OCI-LY1 (cell line): Measurements from ENCODE around the gene RPL37A.

Source experiments
- H2AFZ ChIP-seq: fragments of 200-600 bp; sonication (generic), shearing (Covaris generic); 2 replicates; pipeline ENCODE4 v1.6.0; 2014; ENCODE audit warnings: antibody characterized with exemption, mild to moderate bottlenecking, low read length
- H3F3A ChIP-seq: fragments of 200-600 bp; sonication (generic), shearing (Covaris generic); 2 replicates; pipeline ENCODE4 v1.6.0; 2014; ENCODE audit warnings: mild to moderate bottlenecking, antibody characterized with exemption, low read length, moderate library complexity; ENCODE audit not compliant: insufficient read depth
- H3K27ac ChIP-seq: fragments of 200-600 bp; sonication (generic); 2 replicates; pipeline ENCODE4 v1.5.1; 2014; ENCODE audit warnings: low read length, mixed run types, mild to moderate bottlenecking, low read depth; ENCODE audit not compliant: poor library complexity, severe bottlenecking
- H3K27me3 ChIP-seq: fragments of 200-600 bp; sonication (generic); 2 replicates; pipeline ENCODE4 v1.6.0; 2014; ENCODE audit warnings: antibody characterized with exemption, mild to moderate bottlenecking, low read length, moderate library complexity; ENCODE audit not compliant: insufficient read depth
- H3K36me3 ChIP-seq: fragments of 200-600 bp; sonication (generic); 2 replicates; pipeline ENCODE4 v1.6.1; 2014; ENCODE audit warnings: mild to moderate bottlenecking, antibody characterized with exemption, low read length, moderate library complexity, mixed read lengths; ENCODE audit not compliant: insufficient read depth
- H3K4me1 ChIP-seq: fragments of 200-600 bp; sonication (generic); 2 replicates; pipeline ENCODE4 v1.5.1; 2014; ENCODE audit warnings: mild to moderate bottlenecking, low read length, moderate library complexity; ENCODE audit not compliant: insufficient read depth, severe bottlenecking
- H3K4me2 ChIP-seq: fragments of 200-600 bp; sonication (generic), shearing (Covaris generic); 2 replicates; pipeline ENCODE4 v1.6.1; 2014; ENCODE audit warnings: low read length
- H3K4me3 ChIP-seq: fragments of 200-600 bp; sonication (generic); 2 replicates; pipeline ENCODE4 v1.5.1; 2014; ENCODE audit warnings: low read length, low read depth, mild to moderate bottlenecking, mixed read lengths; ENCODE audit not compliant: poor library complexity, severe bottlenecking
- H3K79me2 ChIP-seq: fragments of 200-600 bp; shearing (Covaris generic); 2 replicates; pipeline ENCODE4 v1.6.1; 2016; ENCODE audit warnings: mixed run types, low read length, mixed read lengths; ENCODE audit not compliant: insufficient read depth
- H3K9ac ChIP-seq: fragments of 200-600 bp; sonication (generic), shearing (Covaris generic); 2 replicates; pipeline ENCODE4 v1.6.1; 2014; ENCODE audit warnings: mild to moderate bottlenecking, low read length, mixed read lengths
- H3K9me2 ChIP-seq: fragments of 200-600 bp; sonication (generic), shearing (Covaris generic); 2 replicates; pipeline ENCODE4 v1.6.1; 2014; ENCODE audit warnings: low read depth, mild to moderate bottlenecking, low read length, mixed read lengths
- H3K9me3 ChIP-seq: fragments of 200-600 bp; shearing (Covaris generic); 2 replicates; pipeline ENCODE4 v1.6.1; 2014; ENCODE audit warnings: low read length, mixed read lengths
- H4K20me1 ChIP-seq: fragments of 200-600 bp; sonication (generic), shearing (Covaris generic); 2 replicates; pipeline ENCODE4 v1.6.0; 2016; ENCODE audit warnings: mild to moderate bottlenecking, low read length; ENCODE audit not compliant: insufficient read depth
- EZH2 ChIP-seq: fragments of 200-600 bp; sonication (generic), shearing (Covaris generic); IDR thresholded peaks from 2 replicates; pipeline ENCODE4 v1.8.0; 2017; ENCODE audit warnings: borderline replicate concordance, mixed run types, mild to moderate bottlenecking, antibody characterized with exemption, low read length, moderate library complexity, mixed read lengths
- TF ChIP-seq, protein P1 (sequence below): fragments of 200-600 bp; sonication (generic), shearing (Covaris generic); IDR thresholded peaks from 2 replicates; pipeline ENCODE4 v1.5.1; 2017; ENCODE audit warnings: mild to moderate bottlenecking, antibody characterized with exemption, low read length, moderate library complexity, mixed read lengths

Gene RPL37A

GRCh38 chr2:216549926-216550690 lies 51.5 kb downstream of the RPL37A start:
- H3K4me3 ChIP-seq, result no peak overlapping the region
- H3K9me3 ChIP-seq, result no peaks in the 10 kb centered on the region
- no peaks in the 10 kb centered on the region for H3K79me2 ChIP-seq
- H3K9me2 ChIP-seq, result no peaks in the 10 kb centered on the region
- H2AFZ ChIP-seq, result no peak overlapping the region
- H3K36me3 ChIP-seq, result no peaks in the 10 kb centered on the region
- H3F3A ChIP-seq, result no peaks in the 10 kb centered on the region
- H4K20me1 ChIP-seq, result no peaks in the 10 kb centered on the region
- TF ChIP-seq, protein P1, sequence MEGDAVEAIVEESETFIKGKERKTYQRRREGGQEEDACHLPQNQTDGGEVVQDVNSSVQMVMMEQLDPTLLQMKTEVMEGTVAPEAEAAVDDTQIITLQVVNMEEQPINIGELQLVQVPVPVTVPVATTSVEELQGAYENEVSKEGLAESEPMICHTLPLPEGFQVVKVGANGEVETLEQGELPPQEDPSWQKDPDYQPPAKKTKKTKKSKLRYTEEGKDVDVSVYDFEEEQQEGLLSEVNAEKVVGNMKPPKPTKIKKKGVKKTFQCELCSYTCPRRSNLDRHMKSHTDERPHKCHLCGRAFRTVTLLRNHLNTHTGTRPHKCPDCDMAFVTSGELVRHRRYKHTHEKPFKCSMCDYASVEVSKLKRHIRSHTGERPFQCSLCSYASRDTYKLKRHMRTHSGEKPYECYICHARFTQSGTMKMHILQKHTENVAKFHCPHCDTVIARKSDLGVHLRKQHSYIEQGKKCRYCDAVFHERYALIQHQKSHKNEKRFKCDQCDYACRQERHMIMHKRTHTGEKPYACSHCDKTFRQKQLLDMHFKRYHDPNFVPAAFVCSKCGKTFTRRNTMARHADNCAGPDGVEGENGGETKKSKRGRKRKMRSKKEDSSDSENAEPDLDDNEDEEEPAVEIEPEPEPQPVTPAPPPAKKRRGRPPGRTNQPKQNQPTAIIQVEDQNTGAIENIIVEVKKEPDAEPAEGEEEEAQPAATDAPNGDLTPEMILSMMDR, result no peak
- TF ChIP-seq EZH2, result no peak
- H3K27ac ChIP-seq, result no peak overlapping the region
- no peaks in the 10 kb centered on the region for H3K4me1 ChIP-seq
- H3K4me2 ChIP-seq, result no peak overlapping the region
- no peak overlapping the region for H3K9ac ChIP-seq
- no peaks in the 10 kb centered on the region for H3K27me3 ChIP-seq

GRCh38 chr2:216551234-216552068 lies 52.8 kb downstream of the RPL37A start:
- Histone ChIP-seq H3K27ac (no peak overlapping the region), H3K9me2 (no peaks in the 10 kb centered on the region), H2AFZ (no peak overlapping the region), H3K79me2 (no peaks in the 10 kb centered on the region), H3F3A (no peaks in the 10 kb centered on the region), H3K36me3 (no peaks in the 10 kb centered on the region), H3K4me1 (no peaks in the 10 kb centered on the region), H3K9ac (no peak overlapping the region), H3K4me3 (no peak overlapping the region), H3K27me3 (no peaks in the 10 kb centered on the region), H4K20me1 (no peaks in the 10 kb centered on the region), H3K4me2 (no peak overlapping the region), H3K9me3 (no peaks in the 10 kb centered on the region)
- TF ChIP-seq EZH2, result no peak
- TF ChIP-seq, protein P1, result no peak

DNA sequence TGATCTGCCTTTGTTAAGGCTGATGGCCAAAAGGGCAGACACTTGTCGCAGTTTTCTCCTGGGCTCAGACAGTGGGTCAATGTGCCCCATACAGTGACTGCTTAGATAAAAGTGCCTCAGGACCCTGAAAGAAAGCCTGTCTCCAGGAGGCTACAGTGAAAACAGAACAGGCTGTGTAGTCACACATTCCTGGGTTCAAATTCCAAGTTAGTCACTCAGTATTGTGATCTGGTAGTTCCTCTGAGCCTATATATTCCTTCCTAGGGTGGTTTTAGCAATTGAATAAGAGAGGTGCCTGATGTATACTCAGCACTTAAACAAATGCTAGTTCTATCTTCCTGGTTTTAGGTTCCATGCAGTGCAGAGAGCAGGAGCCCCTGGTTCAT lies 54.4 kb downstream of the RPL37A start:
- Histone ChIP-seq H3K4me2 (no peak overlapping the region), H4K20me1 (no peaks in the 10 kb centered on the region), H3K27me3 (no peaks in the 10 kb centered on the region), H2AFZ (no peak overlapping the region), H3K4me3 (no peak overlapping the region), H3K27ac (no peak overlapping the region), H3K79me2 (no peaks in the 10 kb centered on the region), H3K9me3 (no peaks in the 10 kb centered on the region), H3K9me2 (no peaks in the 10 kb centered on the region), H3F3A (no peaks in the 10 kb centered on the region), H3K4me1 (no peaks in the 10 kb centered on the region), H3K9ac (no peak overlapping the region), H3K36me3 (no peaks in the 10 kb centered on the region)
- TF ChIP-seq, protein P1, result no peak
- TF ChIP-seq EZH2, result no peak
